HL-60 (cell line): ENCODE measurements around the gene ZNF618.

Experiments
- CTCF ChIP-seq: IDR thresholded peaks from one replicate; pipeline ENCODE4 v1.5.1; 2011; ENCODE audit warnings: low read length, control low read depth, inconsistent platforms; ENCODE audit not compliant: insufficient read depth
- GABPA ChIP-seq: IDR thresholded peaks from 2 replicates; pipeline ENCODE4 v1.6.1; 2012; ENCODE audit warnings: low read depth
- POLR2AphosphoS5 ChIP-seq: IDR thresholded peaks from 2 replicates; pipeline ENCODE4 v1.6.1; 2012; ENCODE audit warnings: low read depth
- REST ChIP-seq: IDR thresholded peaks from 2 replicates; pipeline ENCODE4 v1.6.1; 2012; ENCODE audit warnings: low read depth; ENCODE audit not compliant: insufficient replicate concordance
- SPI1 ChIP-seq: IDR thresholded peaks from 2 replicates; pipeline ENCODE4 v1.6.1; 2012; ENCODE audit warnings: low read depth, mild to moderate bottlenecking, borderline replicate concordance

- no peak for TF ChIP-seq CTCF
- TF ChIP-seq SPI1: no peak
- no peak for TF ChIP-seq REST
- TF ChIP-seq GABPA: no peak
- TF ChIP-seq POLR2AphosphoS5: no peak
Observed at GRCh38 chr9:114026335-114026734, 150.2 kb downstream of the ZNF618 start.
